Activated CD8-positive, alpha-beta memory T cell treated with anti-CD3 and anti-CD28 coated beads for 4 hours (primary cell): ENCODE measurements around the gene ADARB2.
"Not testable (repeated sequence)": the region's sequence is repeated elsewhere in the genome, so short reads cannot be mapped to it uniquely, and the experiment has no call there.

Source experiments
- DNase-seq, 2 donors: peaks; one replicate each; pipeline ENCODE4 v3.0.0-alpha.2; 2020; ENCODE audit warnings: low read depth in 2 of 2

The ADARB2 gene

DNA sequence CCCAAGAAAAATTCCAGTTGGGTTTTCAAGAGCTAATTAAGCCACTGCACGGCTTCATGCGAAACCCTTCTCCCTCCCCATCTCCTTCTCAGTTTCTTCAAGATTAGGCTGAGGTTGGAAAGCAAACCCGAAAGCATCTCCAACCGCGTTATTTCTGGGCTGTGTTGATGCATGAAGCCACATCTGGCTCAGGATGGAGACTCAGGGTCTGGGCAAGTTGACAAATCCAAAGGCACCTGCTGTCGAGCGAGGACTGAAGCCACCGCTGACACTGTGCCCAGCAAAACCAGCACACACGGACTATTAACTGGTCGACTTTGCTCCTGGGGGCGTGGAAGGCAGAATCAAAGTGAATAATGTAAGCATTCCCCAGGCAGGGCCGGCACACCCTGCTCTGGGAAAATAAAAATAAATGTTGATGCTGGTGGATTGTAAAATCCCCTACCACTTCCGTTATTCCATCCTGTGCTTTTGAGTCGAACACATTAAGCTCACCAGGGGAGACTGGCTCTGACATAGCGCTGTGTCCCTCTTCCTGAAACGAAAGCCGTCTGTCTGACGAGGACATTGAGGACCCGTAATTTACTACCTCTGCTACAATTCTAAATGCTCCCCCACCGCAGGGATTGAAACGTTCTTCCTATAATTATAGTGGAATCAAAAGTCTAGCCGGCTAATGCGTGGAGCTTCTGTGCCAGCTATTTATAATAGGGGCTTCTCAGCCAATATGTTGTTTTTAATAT is 269.8 kb downstream of the ADARB2 start:
- DNase-seq, result no peak

DNA sequence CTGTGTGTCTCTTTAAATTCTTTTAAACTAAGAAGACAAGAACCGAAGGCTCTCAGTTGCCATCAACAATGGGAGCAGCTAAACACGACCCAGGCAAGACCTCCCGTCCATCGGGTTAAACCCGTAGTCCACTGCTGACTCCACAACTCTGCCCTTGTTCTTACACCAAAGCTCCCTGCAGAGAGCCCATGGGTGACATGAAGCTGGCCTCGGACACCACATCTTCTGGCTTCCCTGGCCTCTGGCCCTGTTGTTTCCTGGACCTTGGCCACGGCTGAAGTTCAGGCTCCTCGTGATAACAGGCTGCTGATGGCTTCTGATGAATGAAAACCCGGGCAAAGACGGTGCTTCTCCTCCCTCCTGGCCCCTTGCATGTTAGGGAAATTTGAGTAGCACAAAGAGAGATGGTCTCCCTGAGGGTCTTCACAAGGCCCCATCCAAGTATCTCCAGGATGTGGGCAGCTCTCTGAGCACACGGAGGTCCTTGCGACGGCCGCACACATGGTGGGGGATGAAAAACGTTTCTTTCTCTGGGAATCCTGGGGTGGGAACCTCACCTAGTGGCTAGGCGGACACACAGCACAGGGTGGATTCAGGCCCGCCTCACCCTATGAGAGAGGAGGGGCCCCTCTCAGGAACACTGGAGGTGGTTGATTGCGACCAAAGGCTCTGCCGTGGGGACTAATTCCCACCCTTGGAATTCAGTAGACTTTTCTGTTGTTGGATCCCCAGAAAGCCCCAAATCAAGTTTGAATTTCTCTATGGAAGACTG is 271.1 kb downstream of the ADARB2 start:
- no peak for DNase-seq

DNA sequence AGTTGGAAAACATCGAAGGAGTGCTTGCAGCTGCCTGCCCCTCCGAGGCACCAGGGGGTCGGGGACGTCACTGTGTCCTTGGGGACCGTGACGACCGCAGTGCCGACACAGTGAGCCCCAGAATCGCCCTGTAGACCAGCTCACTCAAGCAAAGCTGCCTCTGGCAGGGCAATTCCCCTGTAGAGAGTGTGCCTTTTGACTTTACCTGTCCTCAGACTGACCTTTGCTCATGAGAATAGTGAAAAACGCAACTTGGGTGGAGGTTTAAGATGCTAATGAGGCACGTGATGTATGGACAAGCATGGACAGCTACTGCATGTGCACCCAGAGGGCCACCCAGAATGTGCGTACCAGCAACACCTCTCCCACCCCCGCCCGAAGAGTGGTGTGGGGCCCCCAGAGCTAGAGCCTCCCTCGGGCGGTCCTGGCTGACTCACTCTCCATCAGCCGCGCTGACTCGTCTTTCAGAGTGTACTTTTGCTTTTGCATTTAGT is 271.9 kb downstream of the ADARB2 start:
- no peak for DNase-seq

- DNase-seq, result no peak
Measured at GRCh38 chr10:1464881-1465417, 272.4 kb downstream of the ADARB2 start.

DNA sequence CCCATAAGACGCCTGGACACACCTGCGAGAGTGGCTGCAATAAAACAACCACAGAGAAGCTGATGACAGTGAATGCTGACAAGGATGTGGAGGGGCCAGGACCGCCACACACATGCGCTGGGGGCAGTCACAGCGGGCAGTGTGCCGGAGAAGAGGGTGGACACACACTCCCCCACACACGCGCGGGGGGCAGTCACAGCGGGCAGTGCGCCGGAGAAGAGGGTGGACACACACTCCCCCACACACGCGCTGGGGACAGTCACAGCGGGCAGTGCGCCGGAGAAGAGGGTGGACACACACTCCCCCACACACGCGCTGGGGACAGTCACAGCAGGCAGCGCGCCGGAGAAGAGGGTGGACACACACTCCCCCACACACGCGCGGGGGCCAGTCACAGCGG is 273.4 kb downstream of the ADARB2 start:
- DNase-seq, result not testable (repeated sequence)

GRCh38 chr10:1462994-1463633 is 274.2 kb downstream of the ADARB2 start:
- no peak for DNase-seq

DNA sequence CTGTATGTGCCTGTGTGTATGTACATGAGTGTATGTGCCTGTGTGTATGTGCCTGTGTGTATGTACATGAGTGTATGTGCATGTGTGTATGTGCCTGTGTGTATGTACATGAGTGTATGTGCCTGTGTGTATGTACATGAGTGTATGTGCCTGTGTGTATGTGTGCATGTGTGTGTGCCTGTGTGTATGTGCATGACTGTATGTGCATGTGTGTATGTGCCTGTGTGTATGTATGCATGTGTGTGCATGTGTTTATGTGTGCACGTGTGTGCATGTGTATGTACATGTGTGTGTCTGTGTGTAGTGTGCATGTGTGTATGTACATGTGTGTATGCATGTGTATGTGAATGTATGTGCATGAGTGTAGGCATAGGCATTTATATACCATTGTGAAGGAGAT is 274.8 kb downstream of the ADARB2 start:
- DNase-seq, result no peak

DNA sequence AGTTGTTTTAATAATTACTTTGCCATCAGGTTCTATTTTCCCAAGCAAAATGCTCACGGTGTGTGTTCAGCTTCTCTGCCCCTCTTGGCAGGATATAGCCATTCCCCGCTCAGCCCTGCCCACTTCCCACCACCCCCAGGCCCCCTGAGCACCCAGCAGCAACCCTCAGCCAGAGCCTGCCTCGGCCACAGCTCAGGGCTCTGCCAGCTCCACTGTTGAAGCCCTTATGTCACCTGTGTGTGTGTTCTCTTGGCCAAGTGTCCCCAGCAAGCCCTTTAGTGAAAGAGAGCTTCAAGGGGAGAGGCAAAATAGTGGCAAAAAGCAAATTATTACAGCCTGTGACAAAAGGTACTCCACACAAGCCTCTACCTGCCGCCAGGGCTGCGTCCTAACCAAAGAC is 275.3 kb downstream of the ADARB2 start:
- no peak for DNase-seq

- DNase-seq, result no peak
Measured at GRCh38 chr10:1461016-1461415, 276.3 kb downstream of the ADARB2 start.

- DNase-seq, result not testable (repeated sequence)
Measured at GRCh38 chr10:1459664-1460063, 277.7 kb downstream of the ADARB2 start.

DNA sequence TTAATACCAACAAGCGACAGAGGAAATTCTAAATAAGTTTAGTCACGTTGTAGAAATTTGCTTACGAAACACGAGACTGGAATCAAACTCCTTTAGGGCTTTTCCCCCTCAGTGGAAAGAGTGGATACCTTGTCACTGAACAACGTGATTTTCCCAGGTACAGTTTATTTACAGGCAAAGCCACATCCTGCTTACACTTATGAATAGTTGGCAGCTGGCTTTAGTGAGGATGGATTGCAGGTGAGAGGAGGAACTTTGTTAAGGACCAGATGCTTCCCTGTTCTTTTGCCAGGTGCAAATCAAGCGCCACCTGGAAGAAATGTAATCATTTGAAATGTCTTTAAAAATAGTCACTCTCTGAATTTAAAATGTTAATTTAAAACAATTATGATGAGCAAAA is 282.4 kb downstream of the ADARB2 start:
- no peak for DNase-seq

DNA sequence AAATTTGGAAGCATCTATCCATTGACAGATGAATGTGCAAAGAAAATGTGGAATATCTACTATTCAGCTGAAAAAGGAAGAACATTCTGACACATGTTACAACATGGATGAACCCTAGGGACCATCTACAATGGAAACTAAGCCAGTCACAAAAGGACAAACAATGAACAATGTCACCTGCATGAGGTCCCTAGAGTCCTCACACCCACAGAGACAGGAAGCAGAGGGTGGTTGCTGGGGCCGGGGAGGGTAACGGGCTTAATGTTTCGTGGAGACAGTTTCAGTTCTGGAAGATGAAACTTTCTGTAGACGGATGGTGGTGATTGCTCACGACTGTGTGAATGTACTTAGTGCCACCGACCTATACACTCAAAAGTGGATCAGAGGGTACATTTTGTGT is 282.9 kb downstream of the ADARB2 start:
- no peak for DNase-seq

GRCh38 chr10:1452777-1453176 is 284.5 kb downstream of the ADARB2 start:
- no peak for DNase-seq

- DNase-seq, result no peak
Measured at GRCh38 chr10:1451941-1452340, 285.4 kb downstream of the ADARB2 start.

DNA sequence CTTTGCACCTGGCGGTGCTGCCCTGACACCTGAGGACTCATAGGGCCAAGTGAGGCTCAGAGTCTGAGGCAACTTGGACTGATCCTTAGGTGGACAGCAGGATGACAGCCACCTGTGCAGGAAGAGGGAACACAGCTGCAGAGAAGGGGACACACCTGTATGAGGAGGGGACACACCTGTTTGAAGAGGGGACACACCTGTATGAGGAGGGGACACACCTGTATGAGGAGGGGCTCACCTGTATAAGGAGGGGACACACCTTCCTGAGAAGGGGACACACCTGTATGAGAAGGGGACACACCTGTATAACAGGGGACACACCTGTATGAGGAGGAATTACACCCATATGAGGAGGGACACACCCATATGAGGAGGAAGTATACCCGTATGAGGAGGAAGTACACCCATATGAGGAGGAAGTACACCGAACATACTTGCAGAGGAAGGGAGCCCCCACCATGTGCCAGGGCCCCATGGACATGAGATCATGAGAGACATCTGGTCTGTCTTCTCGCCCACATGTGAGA is 285.9 kb downstream of the ADARB2 start:
- DNase-seq, result no peak

GRCh38 chr10:1449572-1450205 is 287.6 kb downstream of the ADARB2 start:
- DNase-seq, result no peak

DNA sequence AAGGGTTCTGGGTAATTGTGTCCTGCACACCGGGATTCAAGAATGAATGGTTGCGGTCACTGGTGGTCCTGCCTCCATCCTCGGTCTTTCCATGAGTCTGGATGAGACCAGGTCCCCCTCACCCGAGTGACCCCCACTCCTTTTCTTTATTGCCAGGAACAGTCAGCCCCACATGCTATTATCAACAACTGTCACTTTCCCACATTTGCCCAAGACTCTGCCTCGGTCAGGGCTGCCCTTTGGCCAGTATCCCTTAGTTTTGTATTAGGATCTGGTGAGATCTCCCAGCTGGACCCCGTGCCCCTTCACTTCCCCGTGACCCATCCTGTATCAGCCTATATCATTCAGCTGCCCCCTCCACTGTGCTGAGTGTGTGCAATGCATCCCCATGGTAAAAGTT is 288.3 kb downstream of the ADARB2 start:
- DNase-seq, result no peak

DNA sequence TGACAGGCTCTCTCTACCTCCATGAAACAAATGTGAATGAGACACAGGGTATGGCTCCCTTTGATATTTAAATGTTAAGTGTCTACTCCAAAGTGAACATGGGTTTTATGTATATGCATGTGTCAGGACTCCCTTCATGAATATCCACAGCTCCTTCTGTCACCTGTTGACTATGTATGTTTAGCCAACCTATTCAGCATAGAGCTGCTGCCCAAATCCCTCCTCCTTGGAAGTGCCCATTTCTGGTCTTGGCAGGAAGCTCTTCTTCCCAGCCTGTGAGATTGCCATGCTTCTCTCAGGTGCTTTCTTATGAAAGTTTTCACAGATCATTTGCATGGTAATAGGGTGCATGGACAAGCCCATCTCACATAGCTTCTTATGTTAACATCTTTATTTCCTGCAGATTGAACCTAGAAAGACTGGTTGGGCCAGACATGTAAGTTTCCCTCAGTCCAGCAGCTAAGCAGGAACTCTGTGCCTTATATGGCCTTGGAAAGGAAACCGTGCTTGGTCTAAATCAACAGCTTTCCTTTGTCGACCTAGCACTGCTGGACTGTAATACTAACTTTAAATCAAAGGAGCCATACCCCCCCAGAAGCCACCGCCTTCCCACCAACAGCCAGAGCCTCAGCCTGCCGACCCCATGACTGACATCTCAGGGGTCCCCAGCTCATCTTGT is 288.9 kb downstream of the ADARB2 start:
- no peak for DNase-seq

DNA sequence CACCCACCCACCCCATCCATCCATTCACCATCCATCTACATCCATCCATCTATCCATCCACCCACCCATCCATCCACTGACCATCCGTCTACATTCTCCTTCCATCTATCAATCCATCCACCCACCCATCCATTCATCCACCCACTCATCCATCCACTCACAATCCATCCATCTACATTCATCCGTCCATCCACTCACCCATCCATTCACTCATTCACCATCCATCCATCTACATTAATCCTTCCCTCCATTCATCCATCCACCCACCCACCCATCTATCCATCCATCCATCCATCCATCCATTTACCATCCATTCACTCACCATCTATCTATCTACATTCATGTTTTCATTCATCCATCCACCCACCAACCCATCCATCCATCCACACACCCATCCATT is 292.5 kb downstream of the ADARB2 start:
- DNase-seq, result no peak

DNA sequence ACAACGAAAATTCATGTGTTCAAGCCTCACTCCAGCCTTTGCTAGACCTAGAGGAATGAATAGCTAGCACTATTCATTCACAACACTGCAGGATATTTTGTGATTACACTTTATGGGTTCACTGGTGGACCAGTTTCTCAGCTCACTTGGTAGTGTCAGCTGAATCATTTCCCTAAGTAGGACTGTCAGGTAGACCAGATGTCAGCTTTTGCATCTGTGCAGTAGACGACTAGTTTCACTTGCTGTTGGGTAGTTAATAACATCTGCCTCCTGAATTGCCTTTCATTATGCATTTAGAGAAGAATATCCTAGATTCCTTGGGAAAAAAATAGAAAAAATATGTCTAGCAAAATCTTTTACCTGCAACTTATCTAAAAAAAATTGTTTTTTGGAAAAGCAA is 296.4 kb downstream of the ADARB2 start:
- no peak for DNase-seq
